HG02970 (cell line): ENCODE results near the gene SPATA31E1.
"Not testable (repeated sequence)": the region's sequence is repeated elsewhere in the genome, so short reads cannot be mapped to it uniquely, and the experiment has no call there.

Experiments
- ATAC-seq: cut with Tn5 transposase; IDR thresholded peaks from one replicate; pipeline ENCODE4 v1.9.1; 2021; ENCODE audit warnings: mild to moderate bottlenecking, moderate library complexity, moderate number of reproducible peaks; ENCODE audit not compliant: unreplicated experiment, low FRiP score

SPATA31E1 gene

DNA sequence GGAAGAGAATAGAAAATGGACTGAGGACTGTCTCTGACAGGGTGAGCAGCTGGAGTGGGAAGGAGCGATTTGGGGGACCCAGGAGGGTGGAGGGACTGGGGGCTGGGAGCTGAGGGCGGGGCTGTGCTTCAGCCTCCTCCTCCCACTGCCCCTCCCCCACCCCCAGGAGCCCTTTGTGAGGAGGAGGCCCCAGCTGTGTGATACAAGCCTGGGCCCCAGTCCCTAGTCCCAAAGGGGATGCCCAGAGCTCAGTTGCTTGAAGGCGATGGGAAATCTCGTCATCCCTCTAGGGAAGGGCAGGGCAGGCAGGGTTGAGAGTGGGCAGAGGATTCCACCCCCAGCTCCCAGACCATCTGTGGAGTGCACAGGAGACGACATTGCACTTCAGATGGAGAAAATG is at the start of gene SPATA31E1:
Gene SPATA31E1, plus strand, starts transcription at position 251 of the 400 bp plus-strand sequence. Its CDS starts 15 bp downstream, at position 266.
- ATAC-seq = no peak

DNA sequence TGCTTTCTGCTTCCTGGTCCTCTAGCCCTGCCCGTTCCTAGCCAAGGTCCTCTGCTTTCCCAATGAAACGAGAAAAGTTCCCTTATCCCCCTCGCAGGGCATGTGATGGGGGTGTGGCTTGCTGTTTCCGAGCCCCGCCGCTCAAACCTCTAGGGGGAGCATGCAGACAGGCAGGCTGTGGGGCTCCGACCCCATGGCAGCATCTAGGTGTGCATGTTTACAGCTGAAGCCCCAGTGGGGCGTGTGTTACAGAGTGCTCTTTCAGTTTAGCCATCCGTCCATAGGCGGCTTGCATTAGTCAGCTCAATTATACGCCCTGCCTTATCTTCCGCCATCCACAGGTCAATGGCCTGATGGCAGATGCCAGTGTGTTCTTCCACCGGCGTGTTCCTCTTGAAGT is 48.3 kb upstream of the SPATA31E1 start:
- no peak for ATAC-seq

DNA sequence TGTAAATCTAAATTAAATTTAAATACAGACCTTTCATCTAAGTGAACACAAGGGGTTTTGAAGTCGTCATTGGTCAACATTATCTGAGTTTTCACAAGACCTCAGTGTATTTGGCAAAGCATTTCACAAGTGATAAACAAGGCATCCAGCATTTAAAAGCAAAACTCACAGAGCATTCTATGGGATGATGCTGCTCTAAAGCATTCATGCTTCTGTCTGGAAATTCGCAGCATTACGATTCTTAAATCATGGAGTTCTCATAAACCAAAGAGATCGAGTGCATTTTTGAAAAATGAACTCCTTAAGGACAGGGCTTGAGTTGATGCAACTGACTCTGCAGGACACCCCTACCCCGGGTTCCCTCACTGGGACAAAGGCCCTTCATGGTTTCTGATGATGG is 46.1 kb upstream of the SPATA31E1 start:
- ATAC-seq = no peak

DNA sequence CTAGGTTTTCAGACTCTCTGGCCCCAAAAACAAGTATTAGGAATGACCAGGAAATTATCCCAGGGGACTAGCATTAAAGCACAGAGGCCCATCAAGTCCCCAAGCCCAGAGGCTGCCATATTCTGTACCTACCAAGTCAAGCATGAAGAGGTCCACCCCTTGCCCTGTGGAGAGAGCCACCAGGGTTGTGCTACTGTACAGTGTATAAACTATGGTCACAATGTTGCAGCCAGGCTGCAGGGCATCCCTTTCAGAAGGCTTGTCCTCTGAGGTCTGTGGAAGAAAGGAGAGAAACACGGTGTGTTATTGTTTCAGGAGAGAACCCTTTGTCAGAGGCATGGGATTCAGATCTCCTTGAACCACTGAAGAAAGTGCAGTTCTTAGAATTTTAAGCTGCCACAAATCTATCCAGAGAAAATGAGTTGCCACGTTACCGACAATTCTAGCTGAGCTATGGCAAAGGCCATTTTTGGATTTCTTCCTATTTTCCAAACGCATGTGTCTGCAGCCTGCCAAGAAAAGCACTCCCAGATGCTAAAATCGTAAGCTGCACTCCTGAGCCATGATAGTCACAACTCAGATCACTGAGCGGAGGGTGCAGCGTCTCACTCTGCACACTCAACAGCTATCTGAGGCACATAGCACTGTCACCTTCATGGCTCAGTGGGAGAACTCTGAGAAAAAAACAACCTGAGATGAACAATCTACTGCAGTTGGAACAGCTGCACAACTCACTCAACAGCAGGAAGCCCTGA is 45.5 kb upstream of the SPATA31E1 start:
- ATAC-seq = no peak

DNA sequence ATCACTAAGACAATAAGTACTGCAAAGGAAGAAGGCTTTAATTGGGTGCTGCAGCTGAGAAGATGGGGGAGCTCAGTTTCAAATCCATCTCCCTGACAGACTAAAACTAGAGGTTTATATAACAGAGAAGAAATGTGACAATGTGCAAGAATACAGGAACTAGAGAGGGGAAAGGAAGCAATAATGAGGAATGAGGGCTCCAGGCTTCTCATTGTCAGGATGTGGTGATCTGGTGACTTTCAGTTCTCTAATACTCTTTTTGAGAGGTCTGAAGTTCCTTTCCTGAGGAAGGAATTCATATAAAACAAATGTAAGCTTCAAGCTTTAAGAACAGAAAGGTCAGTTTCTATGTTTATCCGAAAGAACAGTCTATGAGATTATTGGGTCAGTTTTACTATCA is 42.5 kb upstream of the SPATA31E1 start:
- no peak for ATAC-seq

DNA sequence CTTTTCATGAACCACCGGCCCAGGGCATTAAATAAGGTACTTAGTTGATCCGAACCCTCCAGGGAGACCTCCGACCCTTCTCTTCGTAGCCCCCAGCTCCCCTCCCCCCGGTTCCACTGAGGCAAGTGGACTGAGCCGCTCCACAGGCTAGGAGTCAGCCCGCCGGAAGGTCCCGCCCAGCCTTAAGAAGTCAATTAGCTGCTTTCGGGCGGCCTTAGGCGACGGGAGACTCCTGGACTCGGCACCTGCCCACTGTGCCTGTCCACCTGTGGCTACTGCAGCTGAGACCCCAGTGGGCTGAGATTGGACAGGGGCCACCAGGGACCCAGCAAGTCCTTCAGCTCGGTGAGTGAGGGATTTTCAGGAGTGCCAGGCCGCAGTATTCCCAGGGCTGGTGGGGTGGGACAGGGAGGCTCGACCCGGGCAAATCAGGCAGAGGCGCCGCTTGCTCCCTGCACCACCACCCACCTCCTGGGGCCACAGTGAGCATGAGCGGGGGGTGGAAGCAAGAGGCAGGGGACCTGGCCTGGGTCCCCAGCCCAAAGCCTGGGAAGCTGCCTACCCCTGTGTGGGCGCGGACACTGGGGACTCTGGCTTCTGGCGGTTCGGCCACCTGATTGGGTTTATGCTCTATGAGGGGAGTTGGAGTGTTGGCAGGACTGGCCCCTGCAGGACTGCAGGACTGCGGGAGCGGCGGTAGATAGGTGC is 39.6 kb upstream of the SPATA31E1 start:
- no peak for ATAC-seq

DNA sequence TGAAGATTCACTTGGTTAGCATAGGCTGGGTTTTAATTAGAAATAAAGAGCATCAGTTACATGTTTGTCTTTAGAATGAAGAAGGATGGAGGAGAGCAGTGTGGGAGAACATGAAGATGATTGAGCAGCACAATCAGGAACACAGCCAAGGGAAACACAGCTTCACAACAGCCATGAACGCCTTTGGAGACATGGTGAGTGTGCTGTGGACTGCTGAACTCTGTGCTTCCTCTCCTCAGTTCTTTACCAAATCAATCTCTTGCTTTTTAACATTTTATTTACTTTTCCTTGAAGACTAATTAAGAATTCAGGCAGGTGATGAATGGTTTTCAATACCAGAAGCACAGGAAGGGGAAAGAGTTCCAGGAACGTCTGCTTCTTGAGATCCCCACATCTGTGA is 38.2 kb upstream of the SPATA31E1 start:
- ATAC-seq = no peak

DNA sequence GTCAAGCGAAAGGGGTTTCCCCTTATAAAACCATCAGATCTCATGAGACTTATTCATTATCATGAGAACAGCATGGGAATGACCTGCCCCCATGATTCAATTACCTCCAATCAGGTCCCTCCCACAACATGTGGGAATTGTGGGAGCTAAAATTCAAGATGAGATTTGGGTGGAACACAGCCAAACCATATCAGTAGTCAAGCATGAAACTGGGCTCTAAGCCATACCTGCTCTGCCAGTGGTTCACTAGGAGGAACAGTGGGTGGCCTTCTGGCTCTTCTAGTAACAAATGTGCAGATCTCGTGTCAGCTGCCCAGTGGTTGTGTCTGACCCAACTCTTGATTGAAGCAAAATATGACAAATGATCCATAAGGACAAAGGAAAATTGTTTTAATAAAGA is 34.9 kb upstream of the SPATA31E1 start:
- ATAC-seq = not testable (repeated sequence)

DNA sequence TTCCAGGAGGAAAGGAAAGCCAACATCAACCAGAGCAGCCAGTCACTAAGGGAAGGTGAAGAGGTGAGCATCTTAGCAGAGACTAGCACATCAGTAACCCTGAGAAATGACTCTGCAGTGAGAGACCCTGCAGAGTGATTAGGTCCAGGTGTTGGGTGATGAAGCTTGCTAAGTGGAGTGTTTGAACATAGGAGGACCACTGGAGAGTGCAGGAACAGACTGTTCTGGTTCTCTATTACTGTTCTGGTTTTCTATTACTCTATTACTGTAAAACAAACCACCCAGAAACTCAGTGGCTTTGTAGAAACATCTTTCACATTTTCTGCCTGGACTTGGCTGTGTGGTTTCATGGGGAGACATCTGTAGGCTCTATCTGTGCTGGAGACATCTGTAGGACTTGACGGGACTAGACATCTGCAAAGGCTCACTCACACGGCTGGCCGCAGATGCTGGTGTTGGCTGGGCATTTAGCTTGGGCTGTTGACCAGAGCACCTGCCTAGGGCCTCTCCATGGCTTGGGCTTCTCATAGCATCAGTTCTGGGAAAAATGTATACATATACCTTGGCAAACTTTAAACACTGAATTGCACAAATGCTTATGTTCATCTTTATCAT is 33.4 kb upstream of the SPATA31E1 start:
- no peak for ATAC-seq

DNA sequence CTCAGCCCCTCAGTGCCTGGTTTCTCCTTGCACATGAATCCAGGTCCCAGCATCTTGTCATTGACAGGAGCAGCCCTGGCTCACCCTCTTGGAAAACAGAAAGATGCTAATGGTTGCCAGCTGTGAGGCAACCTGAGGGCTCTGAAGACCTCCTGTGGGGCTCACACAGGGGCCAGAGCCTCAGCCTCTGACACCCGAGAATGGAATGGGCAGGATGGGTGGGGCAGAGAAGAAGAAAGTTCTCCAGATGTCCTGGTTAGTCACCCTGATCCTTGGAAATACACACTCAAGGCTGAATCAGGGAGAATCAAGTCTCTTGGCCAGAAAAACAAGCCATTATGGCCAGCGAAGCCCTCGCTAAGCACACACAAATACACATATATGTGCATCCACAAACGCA is 32.3 kb upstream of the SPATA31E1 start:
- ATAC-seq = no peak

DNA sequence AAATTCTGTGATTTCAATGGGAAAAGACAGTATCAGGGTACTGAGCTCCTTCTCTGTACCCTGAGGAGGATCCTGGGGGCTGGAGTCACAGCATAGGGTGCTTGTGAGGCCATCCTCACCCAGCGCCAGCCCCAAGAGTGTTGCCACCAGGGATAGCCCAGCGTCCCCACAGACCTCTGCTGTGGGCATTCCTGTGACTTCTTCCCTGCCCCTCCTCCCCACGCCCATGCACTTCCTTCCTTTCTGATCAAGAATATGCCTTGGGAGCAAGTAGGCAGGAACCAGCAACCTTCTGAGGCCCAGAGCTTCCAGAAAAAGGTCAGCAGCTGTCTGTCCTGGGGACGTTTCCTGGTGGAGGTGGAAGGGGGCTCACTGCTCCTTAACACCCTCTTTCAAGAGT is 31.5 kb upstream of the SPATA31E1 start:
- not testable (repeated sequence) for ATAC-seq

DNA sequence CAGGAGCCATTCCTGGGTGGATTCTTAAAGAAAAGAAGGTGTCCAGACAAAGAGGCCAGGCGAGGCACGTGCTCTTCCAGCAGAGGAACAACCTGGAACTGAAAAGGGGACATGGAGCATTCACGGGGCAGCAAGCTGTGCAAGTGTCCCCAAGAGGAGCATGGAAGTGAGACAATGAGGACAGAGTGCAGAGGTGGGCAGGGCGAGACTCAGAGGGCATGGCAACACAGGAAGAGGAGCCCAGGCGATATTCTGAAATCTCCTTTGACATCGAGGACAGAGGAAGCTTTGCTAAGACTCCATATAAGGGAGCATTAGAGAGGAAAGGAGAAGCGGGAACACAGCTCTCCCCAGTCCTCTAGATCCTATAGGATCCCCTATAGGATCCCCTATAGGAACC is 29.4 kb upstream of the SPATA31E1 start:
- ATAC-seq = no peak

DNA sequence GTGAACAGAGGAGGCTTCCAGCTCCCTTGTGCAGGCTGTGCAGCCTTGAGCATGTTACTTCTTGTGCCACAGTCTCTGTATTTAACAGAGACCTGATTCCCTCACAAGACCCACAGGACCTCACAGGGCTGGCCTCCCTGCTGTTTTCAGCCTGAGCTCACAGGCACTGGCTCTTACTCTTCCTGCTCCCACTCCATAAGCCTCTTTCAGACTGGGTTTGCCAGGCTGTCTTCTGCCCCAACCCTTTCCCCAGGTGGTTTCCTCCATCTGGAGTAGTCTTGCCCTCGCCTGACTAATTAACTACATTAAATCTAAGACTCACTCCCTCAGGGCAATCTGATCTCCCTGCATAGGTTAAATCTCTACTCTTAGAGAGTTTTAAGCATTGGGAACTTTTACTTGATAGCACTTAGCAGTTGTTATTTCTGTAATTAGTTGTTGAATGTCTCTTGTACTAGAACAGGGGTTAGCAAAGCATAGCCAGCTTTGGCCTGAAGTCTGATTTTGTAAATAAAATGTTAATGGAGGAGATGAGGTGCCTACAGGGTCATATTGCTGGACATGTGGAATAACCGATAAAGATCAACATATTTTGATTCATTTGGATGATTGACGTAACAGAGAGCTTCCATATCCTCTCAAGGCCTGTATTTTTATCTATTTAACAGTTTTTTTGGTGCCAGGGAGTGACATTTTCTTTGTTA is 28.6 kb upstream of the SPATA31E1 start:
- no peak for ATAC-seq

DNA sequence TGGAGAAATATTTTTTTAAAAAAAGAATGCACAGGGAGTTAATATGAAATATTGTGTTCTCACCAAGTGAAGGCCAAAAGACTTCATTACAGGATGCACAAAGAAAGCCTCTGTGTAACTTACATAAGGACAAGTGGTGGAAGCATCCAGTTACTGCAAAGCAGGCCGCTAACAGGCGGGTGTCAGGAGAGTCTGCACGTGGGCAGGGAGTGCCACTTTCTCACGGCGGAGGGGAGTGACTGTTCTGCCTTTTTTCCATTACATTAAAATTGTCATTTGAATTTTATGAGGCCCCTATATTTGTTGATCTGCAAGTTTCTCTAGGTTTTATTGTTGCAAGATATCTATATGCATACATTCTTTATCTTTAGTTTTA is 28.1 kb upstream of the SPATA31E1 start:
- ATAC-seq = no peak

DNA sequence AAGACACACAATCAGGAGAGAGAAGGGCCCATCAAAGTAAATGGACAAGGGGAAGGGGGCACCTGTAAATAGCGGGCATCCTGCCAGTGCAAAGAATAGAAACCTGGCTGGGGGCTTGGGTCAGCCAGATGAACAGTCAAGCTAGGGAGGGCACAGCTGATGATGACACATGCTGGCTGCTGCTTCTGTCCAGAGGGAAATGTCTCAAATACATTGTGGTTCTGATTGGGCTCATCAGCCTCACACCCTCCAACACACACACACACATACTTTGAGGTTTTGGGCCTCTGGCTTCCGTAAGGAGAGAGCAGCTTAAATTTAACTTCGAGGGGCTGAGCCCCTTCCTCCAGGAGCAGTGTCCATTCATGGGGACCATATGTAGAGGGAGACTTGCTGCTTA is 27.6 kb upstream of the SPATA31E1 start:
- ATAC-seq = no peak

DNA sequence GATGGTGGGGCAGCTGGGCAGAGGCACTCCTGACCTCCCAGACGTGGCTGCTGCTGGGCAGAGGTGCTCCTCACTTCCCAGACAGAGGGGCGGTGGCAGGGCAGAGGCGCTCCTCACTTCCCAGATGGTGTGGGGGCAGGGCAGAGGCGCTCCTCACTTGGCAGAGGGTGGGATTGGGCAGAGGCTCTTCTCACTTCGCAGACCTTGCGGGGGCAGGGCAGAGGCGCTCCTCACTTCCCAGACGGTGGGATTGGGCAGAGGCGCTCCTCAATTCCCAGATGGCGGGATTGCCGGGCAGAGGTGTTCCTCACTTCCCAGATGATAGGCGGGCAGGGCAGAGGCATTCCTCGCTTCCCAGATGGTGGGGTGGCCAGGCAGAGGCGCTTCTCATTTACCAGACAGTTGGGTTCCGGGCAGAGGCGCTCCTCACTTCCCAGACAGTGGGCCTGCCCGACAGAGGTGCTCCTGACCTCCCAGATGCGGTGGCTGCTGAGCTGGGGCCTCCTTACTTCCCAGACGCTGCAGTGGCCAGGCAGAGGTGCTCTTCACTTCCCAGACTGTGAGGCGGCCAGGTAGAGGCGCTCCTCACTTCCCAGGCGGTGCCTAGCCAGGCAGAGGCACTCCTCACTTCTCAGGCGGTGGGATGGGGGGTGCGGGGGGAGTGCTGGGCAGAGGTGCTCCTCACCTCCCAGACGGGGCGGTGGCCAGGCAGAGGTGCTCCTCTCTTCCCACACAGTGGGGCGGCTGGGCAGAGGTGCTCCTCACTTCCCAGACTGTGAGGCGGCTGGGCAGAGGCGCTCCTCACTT is 25.3 kb upstream of the SPATA31E1 start:
- ATAC-seq = no peak

DNA sequence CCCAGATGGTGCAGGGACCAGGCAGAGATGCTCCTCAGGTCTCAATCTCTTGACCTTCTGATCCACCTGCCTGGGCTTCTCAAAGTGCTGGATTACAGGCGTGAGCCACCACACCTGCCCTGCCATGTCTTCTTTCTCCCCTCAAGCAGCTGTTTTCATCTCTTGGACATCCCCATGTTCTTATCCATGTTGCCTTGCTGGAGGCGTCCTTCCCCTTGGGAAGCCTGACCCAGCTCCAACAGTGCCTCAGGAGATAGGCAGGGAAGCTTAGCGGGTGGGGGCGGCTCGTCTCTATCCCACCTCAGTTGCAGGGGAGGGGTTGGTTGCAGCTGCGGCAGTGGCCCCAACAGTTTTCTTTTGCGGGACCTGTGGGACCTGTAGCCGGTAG is 24.7 kb upstream of the SPATA31E1 start:
- no peak for ATAC-seq

DNA sequence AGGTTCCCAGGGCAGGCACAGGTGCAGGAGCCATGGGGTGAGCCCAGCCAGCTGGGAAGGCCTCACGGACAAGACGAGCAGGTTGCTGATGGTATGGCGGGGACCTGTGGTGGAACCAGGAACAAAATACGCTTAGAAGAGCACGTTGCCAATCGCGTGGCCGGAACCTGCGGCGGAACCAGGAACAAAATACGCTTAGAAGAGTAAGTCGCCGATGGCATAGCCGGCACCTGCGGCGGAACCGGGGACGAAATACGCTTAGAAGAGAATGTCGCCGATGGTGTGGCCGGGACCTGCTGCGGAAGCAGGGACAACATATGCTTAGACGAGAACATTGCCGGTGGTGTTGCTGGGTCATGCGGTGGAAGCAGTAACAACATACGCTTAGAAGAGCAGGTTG is 23.5 kb upstream of the SPATA31E1 start:
- ATAC-seq = no peak

DNA sequence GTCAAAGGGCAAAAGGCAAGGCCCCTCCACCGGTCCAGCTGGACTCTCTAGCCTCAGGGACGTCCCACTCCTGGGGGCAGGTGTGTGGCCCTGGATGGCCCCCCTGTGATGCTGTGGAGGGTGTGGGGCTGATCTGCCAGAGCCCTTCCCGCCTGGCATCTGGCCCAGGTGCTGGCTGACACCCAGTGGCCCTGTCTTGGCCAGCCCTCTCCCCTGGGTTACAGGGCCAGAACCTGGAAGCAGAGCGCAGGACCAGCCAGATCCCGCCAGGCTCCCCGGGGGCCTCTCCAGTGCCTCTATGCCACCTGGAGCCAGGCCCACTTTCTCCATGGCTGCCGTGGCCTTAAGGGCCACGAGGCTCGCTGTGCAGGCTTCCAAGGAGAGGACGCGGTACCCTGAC is 22.9 kb upstream of the SPATA31E1 start:
- no peak for ATAC-seq

DNA sequence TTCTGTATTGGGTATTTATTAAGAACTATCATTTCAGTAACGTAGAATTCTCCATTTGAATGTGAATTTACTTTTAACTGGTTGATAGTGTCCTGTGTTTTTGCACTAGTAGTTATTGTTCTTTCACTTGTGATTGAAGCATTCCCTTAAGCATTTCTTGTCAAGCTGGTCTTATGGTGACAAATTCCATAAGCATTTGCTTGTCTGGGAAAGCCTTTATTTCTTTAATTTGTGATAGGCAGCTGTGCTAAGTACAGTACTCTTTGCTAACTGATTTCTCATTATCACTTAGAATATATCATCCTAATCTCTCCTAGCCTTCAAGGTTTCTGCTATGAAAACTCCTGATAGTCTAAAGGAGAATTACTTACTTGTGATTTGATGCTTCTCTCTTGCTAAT is 21.3 kb upstream of the SPATA31E1 start:
- ATAC-seq = no peak
